Testis (tissue), 2 donors: ENCODE data around the gene CATSPERE.

Experiments used
- POLR2A ChIP-seq: fragments of 450-650 bp; IDR thresholded peaks from one replicate; pipeline ENCODE4 v1.6.1; 2017; ENCODE audit warnings: antibody characterized with exemption, mild to moderate bottlenecking, moderate library complexity
- TF ChIP-seq, protein P1 (sequence below), 3 experiments: fragments of 450-650 bp in 2 of 3; fragments of 200-600 bp in 1 of 3; sonication (generic) in 1 of 3; IDR thresholded peaks; one replicate each; pipeline ENCODE4 v1.5.1; 2016 to 2019; ENCODE audit warnings: antibody characterized with exemption in 3 of 3, mild to moderate bottlenecking in 2 of 3, moderate library complexity in 1 of 3

DNA sequence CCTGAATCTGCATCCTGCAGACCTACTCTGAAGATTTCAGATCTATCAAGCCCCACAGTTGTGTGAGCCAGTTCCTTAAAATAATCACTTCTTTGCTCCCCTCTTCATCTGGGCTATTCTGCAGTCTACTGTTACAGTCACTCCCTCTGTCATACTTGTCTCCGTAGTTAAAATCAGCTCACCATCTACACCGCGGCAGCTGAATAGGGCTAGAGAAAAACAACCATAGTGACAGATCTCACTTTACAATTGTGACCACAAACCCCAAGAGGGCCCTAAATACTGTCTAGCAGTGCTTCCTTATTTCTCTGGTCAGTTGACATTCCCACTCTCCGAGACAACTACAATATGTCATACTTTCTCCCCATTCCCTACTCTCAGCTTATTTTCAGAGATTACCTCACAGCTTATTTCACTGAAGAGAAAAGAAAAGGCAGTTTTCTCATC is 204.7 kb downstream of the CATSPERE start:
- TF ChIP-seq, protein P1, sequence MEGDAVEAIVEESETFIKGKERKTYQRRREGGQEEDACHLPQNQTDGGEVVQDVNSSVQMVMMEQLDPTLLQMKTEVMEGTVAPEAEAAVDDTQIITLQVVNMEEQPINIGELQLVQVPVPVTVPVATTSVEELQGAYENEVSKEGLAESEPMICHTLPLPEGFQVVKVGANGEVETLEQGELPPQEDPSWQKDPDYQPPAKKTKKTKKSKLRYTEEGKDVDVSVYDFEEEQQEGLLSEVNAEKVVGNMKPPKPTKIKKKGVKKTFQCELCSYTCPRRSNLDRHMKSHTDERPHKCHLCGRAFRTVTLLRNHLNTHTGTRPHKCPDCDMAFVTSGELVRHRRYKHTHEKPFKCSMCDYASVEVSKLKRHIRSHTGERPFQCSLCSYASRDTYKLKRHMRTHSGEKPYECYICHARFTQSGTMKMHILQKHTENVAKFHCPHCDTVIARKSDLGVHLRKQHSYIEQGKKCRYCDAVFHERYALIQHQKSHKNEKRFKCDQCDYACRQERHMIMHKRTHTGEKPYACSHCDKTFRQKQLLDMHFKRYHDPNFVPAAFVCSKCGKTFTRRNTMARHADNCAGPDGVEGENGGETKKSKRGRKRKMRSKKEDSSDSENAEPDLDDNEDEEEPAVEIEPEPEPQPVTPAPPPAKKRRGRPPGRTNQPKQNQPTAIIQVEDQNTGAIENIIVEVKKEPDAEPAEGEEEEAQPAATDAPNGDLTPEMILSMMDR (IDR thresholded peaks at IDR 0.05): no peak
- TF ChIP-seq POLR2A: no peak
